Lower leg skin (tissue), 4 donors: Measurements from ENCODE around the gene HES1. TPM values are rescaled to one million over a fixed set of nuclear protein-coding genes. Genes with fewer than 3 reads are reported as not detected.
A peak's percentile ranks its signal among the peaks of the same experiment; 100 is the strongest.

Experiments
- DNase-seq, 2 donors: peaks; one replicate each; pipeline ENCODE4 v3.0.0-alpha.2; 2019; ENCODE audit warnings: low spot score in 2 of 2
- H3K4me3 ChIP-seq: fragments of 200-600 bp; sonication (generic); 2 replicates; pipeline ENCODE4 v1.5.1; 2017; ENCODE audit warnings: mild to moderate bottlenecking, low read depth; ENCODE audit not compliant: poor library complexity, severe bottlenecking
- POLR2A ChIP-seq, 2 donors: fragments of 450-650 bp; IDR thresholded peaks; one replicate each; pipeline ENCODE4 v1.6.1; 2016 to 2017; ENCODE audit warnings: antibody characterized with exemption in 2 of 2, mild to moderate bottlenecking in 1 of 2, moderate library complexity in 1 of 2
- WGBS, 2 donors: methylation state at CpG; one replicate each; pipeline ENCODE4 v1.1.5; 2018; 5-methylcytosine and 5-hydroxymethylcytosine counted together
- intact Hi-C: fragments of 100-400 bp; cut with DNase I; formaldehyde crosslinking; loops from one replicate; pipeline ENCODE4 v1.15.0; 2023; ENCODE audit warnings: low total_unique reads
- total RNA-seq, 4 donors: library from RNA; depleted of rRNA; stranded (reverse); fragments of >200 nt; gene quantifications; one replicate each; pipeline ENCODE4 v1.1.0, GENCODE V29; 2016
- TF ChIP-seq, protein P1 (sequence below), 3 donors: fragments of 450-650 bp; IDR thresholded peaks; one replicate each; pipeline ENCODE4 v1.5.1; 2016; ENCODE audit warnings: antibody characterized with exemption in 3 of 3, mild to moderate bottlenecking in 3 of 3, moderate library complexity in 2 of 3

Gene HES1
- total RNA-seq, 4 donors from 2014 or later, result 145 to 366 (median 315) TPM

DNA sequence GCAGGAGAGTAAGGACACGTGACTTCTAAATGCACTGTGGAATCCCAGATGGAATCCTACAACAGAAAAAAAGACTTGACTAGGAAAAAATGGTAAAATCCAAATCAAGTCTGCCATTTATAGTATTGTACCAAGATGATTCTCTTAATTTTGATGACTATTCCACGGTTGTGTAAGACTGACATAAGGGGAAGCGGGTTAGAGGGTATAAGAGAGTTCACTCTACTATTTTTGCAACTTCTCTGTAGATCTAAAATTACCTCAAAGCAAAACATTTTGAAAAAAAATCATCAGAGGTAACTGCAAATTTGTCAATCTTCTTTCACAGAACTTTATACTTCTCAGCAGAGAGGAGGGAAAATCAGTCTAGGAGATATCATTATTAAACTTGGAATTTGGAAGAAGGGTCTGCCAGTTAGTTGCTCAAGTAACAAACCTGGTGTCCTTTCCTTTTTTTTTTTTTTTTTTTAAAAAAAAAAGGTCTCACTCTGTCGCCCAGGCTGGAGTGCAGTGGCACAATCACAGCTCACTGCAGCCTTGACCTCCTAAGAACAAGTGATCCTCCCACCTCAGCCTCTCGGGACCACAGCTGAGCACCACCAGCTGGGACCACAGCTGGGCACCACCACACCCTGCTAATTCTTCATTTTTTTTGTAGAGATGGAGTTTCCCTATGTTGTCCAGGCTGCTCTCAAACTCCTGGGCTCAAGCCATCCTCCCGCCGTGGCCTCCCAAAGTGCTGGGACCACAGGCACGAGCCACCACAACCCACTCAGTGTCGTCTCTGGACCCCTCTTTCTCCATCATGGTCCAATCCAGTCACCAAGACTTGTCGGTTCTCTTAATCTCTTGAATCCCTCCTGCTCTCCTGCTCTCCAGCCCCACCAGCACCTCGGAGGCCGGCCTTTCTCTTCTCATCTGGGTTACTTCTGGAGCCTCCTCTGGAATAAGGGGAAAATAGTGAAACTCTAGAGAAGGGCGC is 14.9 kb upstream of the HES1 start:
- peak in 1 of 2 donors; percentile 63 for DNase-seq
- intact Hi-C loops, result no loop called here
- H3K4me3 ChIP-seq, result no peak overlapping the region
- WGBS, 2 donors, result 80 to 91% methylated on average over 13 of the region's 13 CpGs
- TF ChIP-seq, protein P1, sequence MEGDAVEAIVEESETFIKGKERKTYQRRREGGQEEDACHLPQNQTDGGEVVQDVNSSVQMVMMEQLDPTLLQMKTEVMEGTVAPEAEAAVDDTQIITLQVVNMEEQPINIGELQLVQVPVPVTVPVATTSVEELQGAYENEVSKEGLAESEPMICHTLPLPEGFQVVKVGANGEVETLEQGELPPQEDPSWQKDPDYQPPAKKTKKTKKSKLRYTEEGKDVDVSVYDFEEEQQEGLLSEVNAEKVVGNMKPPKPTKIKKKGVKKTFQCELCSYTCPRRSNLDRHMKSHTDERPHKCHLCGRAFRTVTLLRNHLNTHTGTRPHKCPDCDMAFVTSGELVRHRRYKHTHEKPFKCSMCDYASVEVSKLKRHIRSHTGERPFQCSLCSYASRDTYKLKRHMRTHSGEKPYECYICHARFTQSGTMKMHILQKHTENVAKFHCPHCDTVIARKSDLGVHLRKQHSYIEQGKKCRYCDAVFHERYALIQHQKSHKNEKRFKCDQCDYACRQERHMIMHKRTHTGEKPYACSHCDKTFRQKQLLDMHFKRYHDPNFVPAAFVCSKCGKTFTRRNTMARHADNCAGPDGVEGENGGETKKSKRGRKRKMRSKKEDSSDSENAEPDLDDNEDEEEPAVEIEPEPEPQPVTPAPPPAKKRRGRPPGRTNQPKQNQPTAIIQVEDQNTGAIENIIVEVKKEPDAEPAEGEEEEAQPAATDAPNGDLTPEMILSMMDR (IDR thresholded peaks at IDR 0.05), result no peak
- no peak for TF ChIP-seq POLR2A (IDR thresholded peaks at IDR 0.05)

DNA sequence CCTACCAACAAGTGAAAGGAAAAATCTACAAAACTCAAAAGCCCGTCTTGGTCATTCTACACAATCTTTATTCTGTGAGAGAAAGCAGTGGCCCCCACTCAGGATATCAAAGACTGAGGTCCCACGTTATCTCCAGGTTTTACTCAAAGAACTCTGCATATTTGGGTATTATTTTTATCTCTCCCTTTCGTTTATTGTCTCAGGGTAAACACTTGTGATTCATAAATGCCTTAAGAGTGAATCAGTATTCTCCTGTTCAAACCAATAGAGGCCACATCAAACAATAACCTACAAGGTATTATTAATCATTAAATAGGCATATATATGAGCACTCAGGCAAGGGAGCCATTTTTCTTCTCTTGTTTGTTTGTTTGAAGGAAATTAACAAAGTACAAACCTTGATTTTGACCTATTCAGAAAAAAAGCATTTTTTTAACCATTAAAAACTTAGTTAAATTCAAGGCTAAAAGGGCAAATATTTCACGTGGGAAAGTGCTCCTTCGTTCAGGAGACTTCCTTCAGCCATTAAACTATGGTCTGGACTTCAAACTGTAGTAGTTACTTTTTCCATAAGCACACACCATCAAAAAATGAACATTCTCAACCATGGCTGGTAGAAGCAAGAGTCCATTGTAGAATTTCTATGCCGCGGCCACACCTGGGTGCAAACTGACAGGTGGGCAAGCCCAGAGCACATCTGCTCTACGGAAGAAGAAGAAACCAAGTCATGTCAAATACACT is 13.9 kb upstream of the HES1 start:
- intact Hi-C loops, result no loop called here
- WGBS, 2 donors, result 80 to 89% methylated on average over 8 of the region's 8 CpGs
- TF ChIP-seq POLR2A (IDR thresholded peaks at IDR 0.05), result no peak
- TF ChIP-seq, protein P1 (IDR thresholded peaks at IDR 0.05), result no peak
- DNase-seq, result peak in 1 of 2 donors; percentile 8
- no peak overlapping the region for H3K4me3 ChIP-seq

DNA sequence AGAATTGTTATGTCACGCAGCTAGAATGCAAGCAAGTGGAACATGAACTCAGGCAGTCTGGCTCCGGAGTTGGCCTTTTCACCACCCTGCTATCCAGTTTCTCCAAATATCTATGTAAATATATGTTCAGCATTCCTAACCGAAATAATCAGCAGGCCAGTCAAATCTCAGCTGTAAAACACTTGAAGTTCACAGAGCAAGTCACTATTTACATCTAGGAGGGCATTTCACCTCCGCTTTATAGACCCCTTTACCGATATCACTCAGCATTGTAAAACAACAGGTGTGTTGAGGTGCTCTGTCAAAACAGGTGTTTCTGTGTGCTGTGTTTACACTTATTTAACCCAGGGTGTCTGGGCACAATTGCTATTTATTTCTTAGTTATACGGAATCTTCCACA is 12.2 kb upstream of the HES1 start:
- no peak overlapping the region for H3K4me3 ChIP-seq
- no peak for TF ChIP-seq POLR2A (IDR thresholded peaks at IDR 0.05)
- TF ChIP-seq, protein P1 (IDR thresholded peaks at IDR 0.05), result no peak
- WGBS, 2 donors, result 86 to 94% methylated on average over 6 of the region's 6 CpGs
- intact Hi-C loops, result no loop called here
- DNase-seq, result peak in 1 of 2 donors; percentile 23

DNA sequence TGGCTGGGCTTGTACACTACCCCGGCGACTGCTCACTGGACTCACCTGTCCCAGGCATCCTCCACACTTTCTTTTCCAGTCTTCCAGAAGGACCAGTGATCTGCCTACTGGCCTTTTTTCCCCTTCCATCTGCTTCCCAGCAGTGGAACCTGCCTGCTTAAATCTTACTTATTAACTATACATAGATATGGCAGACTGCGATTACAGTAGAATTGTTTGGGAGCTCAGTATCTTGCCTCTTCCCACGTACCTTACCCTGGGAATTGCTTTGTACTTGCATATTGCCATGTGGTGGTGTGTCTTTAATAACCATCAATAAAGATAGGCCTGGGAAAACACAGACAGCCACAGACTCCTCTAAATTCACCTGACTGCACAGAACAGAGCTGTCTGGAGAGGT is 11.8 kb upstream of the HES1 start:
- no peak overlapping the region for H3K4me3 ChIP-seq
- WGBS, 2 donors, result 94 to 98% methylated on average over 4 of the region's 4 CpGs
- DNase-seq, result no peak
- TF ChIP-seq POLR2A (IDR thresholded peaks at IDR 0.05), result no peak
- TF ChIP-seq, protein P1 (IDR thresholded peaks at IDR 0.05), result no peak
- intact Hi-C loops, result no loop called here

DNA sequence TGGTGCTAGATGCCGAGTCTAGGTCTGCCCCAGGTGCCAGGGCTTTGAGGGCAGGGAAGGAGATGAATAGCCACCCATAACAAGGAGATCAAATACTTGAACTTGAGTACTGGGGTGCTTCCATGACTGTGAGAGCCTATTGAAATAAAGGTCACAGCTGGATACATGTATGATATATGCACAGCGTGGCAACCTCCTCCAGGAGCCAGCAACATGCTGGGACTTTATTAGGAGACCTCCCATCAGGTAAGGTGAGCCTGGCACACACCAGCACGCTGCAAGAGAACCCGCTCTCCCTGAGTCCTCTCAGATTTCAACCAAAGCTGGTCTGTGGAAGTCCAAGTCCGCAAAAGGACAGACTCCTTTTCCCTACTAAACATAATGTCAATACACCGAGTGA is 10.5 kb upstream of the HES1 start:
- no peak for DNase-seq
- TF ChIP-seq POLR2A (IDR thresholded peaks at IDR 0.05), result no peak
- TF ChIP-seq, protein P1 (IDR thresholded peaks at IDR 0.05), result no peak
- intact Hi-C loops, result no loop called here
- WGBS, 2 donors, result 92 to 97% methylated on average over 6 of the region's 6 CpGs
- H3K4me3 ChIP-seq, result no peak overlapping the region
